ENCODE data around the gene RIMBP2.

- no peak for TF ChIP-seq GATA2 (IDR thresholded peaks at IDR 0.05; ENCODE audit: low read depth, low read length)
- TF ChIP-seq GATA3 (IDR thresholded peaks at IDR 0.05; ENCODE audit: low read depth, low read length): no peak
These were observed 207.8 kb downstream of the RIMBP2 start for GRCh38 chr12:130508318-130508717.

Data from SH-SY5Y (cell line).